ENCODE data around the gene PHF13.

DNA sequence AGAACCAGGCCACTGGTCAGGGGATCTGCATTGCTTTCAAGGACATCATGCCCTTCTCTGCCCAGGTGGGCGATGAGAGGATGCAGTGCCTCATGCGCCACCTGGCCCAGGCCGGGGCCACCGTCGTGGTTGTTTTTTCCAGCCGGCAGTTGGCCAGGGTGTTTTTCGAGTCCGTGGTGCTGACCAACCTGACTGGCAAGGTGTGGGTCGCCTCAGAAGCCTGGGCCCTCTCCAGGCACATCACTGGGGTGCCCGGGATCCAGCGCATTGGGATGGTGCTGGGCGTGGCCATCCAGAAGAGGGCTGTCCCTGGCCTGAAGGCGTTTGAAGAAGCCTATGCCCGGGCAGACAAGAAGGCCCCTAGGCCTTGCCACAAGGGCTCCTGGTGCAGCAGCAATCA, 38.7 kb upstream of the PHF13 start:
- TF ChIP-seq EZH2 (IDR thresholded peaks at IDR 0.05; ENCODE audit: insufficient read depth, poor library complexity, severe bottlenecking) (no peak), EZH2phosphoT487 (IDR thresholded peaks at IDR 0.05; ENCODE audit: insufficient read depth, low read depth) (no peak)
